KMS-11 (cell line): ENCODE results near the gene RCC1.
"Not testable (repeated sequence)": the region's sequence is repeated elsewhere in the genome, so short reads cannot be mapped to it uniquely, and the experiment has no call there.

Experiments
- H2AFZ ChIP-seq: fragments of 200-600 bp; sonication (generic); 2 replicates; pipeline ENCODE4 v1.6.1; 2016; ENCODE audit warnings: antibody characterized with exemption, mixed run types, low read depth
- H3K27ac ChIP-seq: fragments of 200-600 bp; sonication (generic); 2 replicates; pipeline ENCODE4 v1.6.1; 2016; ENCODE audit warnings: mild to moderate bottlenecking, mixed run types
- H3K27me3 ChIP-seq: fragments of 200-600 bp; sonication (generic); 2 replicates; pipeline ENCODE4 v1.6.1; 2017; ENCODE audit warnings: mild to moderate bottlenecking, low read depth, mixed run types, moderate library complexity; ENCODE audit not compliant: insufficient read depth
- H3K36me3 ChIP-seq: fragments of 200-600 bp; sonication (generic); 2 replicates; pipeline ENCODE4 v1.6.1; 2017; ENCODE audit warnings: mild to moderate bottlenecking, mixed run types; ENCODE audit not compliant: insufficient read depth
- H3K4me1 ChIP-seq: fragments of 200-600 bp; sonication (generic); 2 replicates; pipeline ENCODE4 v1.6.1; 2016; ENCODE audit warnings: mild to moderate bottlenecking, low read depth, mixed run types; ENCODE audit not compliant: poor library complexity, severe bottlenecking
- H3K4me2 ChIP-seq: fragments of 200-600 bp; sonication (generic); 2 replicates; pipeline ENCODE4 v1.7.0; 2016; ENCODE audit warnings: mild to moderate bottlenecking, mixed run types
- H3K4me3 ChIP-seq: fragments of 200-600 bp; sonication (generic); IDR thresholded peaks from 2 replicates; pipeline ENCODE4 v1.6.1; 2017; ENCODE audit warnings: low read depth, low read length, mixed read lengths; ENCODE audit not compliant: insufficient read depth
- H3K79me2 ChIP-seq: fragments of 200-600 bp; sonication (generic); 2 replicates; pipeline ENCODE4 v1.6.1; 2016; ENCODE audit warnings: low read depth, mixed run types; ENCODE audit not compliant: insufficient read depth
- H3K9ac ChIP-seq: fragments of 200-600 bp; sonication (generic); 2 replicates; pipeline ENCODE4 v1.6.1; 2016; ENCODE audit warnings: mild to moderate bottlenecking, mixed run types
- H4K20me1 ChIP-seq: fragments of 200-600 bp; sonication (generic); 2 replicates; pipeline ENCODE4 v1.6.1; 2016; ENCODE audit warnings: mild to moderate bottlenecking, mixed run types; ENCODE audit not compliant: insufficient read depth
- TF ChIP-seq, protein P1 (sequence below): fragments of 200-600 bp; sonication (generic); conservative IDR thresholded peaks from 2 replicates; pipeline ENCODE4 v1.6.1; 2017; ENCODE audit warnings: low read depth, mild to moderate bottlenecking, antibody characterized with exemption, low read length, moderate library complexity, mixed read lengths

The RCC1 gene

GRCh38 chr1:28580722-28581530 is 75.1 kb downstream of the RCC1 start:
- TF ChIP-seq, protein P1, sequence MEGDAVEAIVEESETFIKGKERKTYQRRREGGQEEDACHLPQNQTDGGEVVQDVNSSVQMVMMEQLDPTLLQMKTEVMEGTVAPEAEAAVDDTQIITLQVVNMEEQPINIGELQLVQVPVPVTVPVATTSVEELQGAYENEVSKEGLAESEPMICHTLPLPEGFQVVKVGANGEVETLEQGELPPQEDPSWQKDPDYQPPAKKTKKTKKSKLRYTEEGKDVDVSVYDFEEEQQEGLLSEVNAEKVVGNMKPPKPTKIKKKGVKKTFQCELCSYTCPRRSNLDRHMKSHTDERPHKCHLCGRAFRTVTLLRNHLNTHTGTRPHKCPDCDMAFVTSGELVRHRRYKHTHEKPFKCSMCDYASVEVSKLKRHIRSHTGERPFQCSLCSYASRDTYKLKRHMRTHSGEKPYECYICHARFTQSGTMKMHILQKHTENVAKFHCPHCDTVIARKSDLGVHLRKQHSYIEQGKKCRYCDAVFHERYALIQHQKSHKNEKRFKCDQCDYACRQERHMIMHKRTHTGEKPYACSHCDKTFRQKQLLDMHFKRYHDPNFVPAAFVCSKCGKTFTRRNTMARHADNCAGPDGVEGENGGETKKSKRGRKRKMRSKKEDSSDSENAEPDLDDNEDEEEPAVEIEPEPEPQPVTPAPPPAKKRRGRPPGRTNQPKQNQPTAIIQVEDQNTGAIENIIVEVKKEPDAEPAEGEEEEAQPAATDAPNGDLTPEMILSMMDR = peak; percentile 28
- Histone ChIP-seq H4K20me1 (peaks cover 15% of the 10 kb centered on the region), H3K4me1 (peaks cover 37% of the 10 kb centered on the region), H3K4me3 (no peak overlapping the region), H2AFZ (no peak overlapping the region), H3K79me2 (peaks cover 26% of the 10 kb centered on the region), H3K36me3 (peaks cover 22% of the 10 kb centered on the region; the same call in 1 of the 2 replicates), H3K27me3 (no peaks in the 10 kb centered on the region), H3K27ac (peak overlapping the region; percentile 63), H3K4me2 (peak overlapping the region; percentile 100), H3K9ac (peak overlapping the region; percentile 95)

DNA sequence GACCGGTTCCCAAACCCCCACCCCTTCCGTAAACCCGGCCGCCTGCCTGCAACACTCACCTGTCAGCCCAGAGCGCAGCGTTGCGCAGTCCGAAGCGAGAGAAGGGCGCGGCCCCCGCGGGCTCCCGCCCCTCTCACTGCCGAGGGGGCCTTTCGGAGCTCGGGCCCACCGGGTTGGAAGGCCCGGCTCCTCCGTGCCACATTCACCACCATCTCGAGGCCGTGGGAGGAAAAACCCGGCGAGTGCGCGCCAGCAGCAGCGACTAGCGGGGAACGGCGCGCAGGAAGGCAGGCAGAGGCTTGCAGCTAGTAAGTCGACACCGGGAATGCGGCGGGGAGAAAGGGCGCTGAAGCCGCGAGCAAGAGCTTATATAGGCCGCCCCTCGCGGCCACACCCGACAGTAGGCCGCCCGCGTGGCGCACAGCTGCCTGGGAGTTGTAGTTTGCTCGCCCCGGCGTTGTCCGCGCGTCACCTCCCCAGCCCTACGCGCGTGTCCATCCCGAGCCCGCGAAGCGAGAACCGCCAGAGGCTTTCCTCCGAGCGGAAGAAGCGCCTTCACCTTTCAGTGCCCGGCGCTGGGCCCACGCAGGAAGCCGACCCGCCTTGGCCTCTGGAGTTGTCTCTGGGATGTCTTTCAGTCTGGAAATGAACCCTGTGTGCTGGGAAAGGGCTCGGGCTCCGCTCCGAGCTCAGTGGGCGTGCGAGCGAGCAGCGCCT is 75.8 kb downstream of the RCC1 start:
- H3K27ac ChIP-seq = peak overlapping the region; percentile 63
- H3K79me2 ChIP-seq = peaks cover 26% of the 10 kb centered on the region
- H3K27me3 ChIP-seq = no peaks in the 10 kb centered on the region
- peaks cover 36% of the 10 kb centered on the region for H3K4me1 ChIP-seq
- no peak overlapping the region for H3K4me3 ChIP-seq
- H3K4me2 ChIP-seq = peak overlapping the region; percentile 100
- H3K9ac ChIP-seq = peak overlapping the region; percentile 95
- peaks cover 22% of the 10 kb centered on the region; the same call in 1 of the 2 replicates for H3K36me3 ChIP-seq
- peaks cover 15% of the 10 kb centered on the region for H4K20me1 ChIP-seq
- TF ChIP-seq, protein P1 = no peak; the same call in 1 of the 2 replicates
- H2AFZ ChIP-seq = peak overlapping the region; percentile 81

- TF ChIP-seq, protein P1 = no peak
- no peak overlapping the region for H3K4me3 ChIP-seq
- peak overlapping the region; percentile 81 for H2AFZ ChIP-seq
- peak overlapping the region; percentile 95 for H3K4me2 ChIP-seq
- H3K27me3 ChIP-seq = no peaks in the 10 kb centered on the region
- peaks cover 26% of the 10 kb centered on the region for H3K79me2 ChIP-seq
- H3K36me3 ChIP-seq = peaks cover 22% of the 10 kb centered on the region; the same call in 1 of the 2 replicates
- H3K9ac ChIP-seq = peak overlapping the region; percentile 95
- H3K27ac ChIP-seq = peak overlapping the region; percentile 63
- peaks cover 31% of the 10 kb centered on the region for H3K4me1 ChIP-seq
- peaks cover 15% of the 10 kb centered on the region for H4K20me1 ChIP-seq
Observed at GRCh38 chr1:28582248-28582615, 76.4 kb downstream of the RCC1 start.

DNA sequence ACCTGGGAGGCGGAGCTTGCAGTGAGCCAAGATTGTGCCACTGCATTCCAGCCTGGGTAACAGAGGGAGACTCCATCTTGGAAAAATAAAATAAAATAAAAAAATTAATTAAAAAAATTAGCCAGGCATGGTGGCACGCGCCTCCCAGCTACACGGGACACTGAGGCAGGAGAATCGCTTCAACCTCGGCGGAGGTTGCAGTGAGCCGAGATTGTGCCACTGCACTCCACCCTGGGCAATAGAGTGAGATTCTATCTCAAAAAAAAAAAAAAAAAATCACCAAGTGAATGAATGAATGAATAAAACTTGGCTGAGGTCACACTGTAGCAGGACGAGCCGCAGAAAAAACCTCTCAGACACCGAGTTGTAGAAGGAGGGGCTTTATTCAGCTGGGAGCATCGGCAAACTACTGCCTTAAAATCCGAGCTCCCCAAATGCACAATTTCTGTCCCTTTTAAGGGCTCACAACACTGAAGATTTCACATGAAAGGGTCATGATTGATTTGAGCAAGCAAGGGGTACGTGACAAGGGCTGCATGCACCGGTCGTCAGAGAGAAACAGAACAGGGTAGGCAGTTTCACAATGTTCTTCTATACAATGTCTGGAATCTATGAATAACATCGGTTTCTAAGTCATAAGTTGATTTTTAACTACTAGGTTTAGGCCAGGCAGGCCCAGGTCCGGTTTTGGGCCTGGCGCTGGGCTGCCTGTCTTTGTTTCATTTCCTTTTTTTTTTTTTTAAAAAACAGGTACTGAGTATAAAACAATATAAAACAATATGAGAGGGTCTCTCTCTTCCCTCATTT is 80.9 kb downstream of the RCC1 start:
- H3K4me1 ChIP-seq, H3K9ac ChIP-seq, H3K36me3 ChIP-seq, H2AFZ ChIP-seq, H3K79me2 ChIP-seq, H3K27ac ChIP-seq, H4K20me1 ChIP-seq, H3K27me3 ChIP-seq, H3K4me3 ChIP-seq, H3K4me2 ChIP-seq: not testable (repeated sequence)
